Measurements from ENCODE around the gene TBXA2R.

Gene TBXA2R

DNA sequence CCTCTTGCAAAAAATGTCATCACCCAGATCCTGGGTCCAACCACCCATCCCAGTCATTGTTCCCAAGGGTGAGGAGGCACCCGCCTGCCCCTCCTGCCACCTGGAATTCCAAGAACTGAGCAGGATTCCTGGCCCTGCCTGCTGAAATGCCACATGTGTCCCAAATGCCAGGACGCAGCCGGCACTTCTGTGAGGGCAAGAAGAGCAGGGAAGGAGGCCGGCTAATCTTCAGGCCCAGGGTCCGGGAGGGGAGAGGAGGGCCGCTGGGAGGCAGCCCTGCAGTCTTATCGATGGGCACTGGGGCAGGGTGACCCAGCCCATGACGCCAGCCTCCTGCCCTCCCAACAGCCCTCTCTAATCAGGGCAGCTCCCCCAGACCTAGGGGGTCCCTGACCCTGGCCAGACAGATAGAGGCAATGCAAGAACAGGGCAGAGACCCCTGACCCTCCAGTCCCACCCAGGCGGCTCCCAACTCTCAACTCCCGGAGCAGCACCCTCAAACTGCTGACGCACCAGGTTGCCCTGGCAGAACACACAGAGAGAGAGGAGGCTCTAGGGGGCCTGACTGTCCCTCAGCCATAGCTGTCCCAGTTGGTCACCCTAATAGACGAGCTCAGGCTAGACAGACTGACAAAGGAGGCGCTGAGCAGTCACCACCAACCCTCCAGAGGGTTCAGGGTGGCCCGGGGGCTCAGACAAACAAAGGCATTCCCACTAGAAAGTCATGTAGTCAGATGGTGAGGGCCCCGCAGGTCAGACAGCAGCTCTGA is 50.8 kb downstream of the TBXA2R start:
- no peaks in the 10 kb centered on the region for H3K79me2 ChIP-seq (ENCODE audit: insufficient read depth, low read length)
- peak overlapping the region; percentile 96 for H3K4me2 ChIP-seq (ENCODE audit: low read length)
- H3F3A ChIP-seq (ENCODE audit: insufficient read depth, low read length) = no peaks in the 10 kb centered on the region
- peaks cover 43% of the 10 kb centered on the region for H3K4me1 ChIP-seq (ENCODE audit: insufficient read depth, low read length, severe bottlenecking)
- H3K4me3 ChIP-seq (ENCODE audit: low read depth, low read length, poor library complexity, severe bottlenecking) = peak overlapping the region; percentile 76
- TF ChIP-seq EZH2 (IDR thresholded peaks at IDR 0.05; ENCODE audit: borderline replicate concordance, low read length) = no peak
- no peak for TF ChIP-seq CTCF (IDR thresholded peaks at IDR 0.05; ENCODE audit: low read length)
- H4K20me1 ChIP-seq (ENCODE audit: insufficient read depth, low read length) = no peaks in the 10 kb centered on the region
- no peaks in the 10 kb centered on the region for H3K27me3 ChIP-seq (ENCODE audit: insufficient read depth, low read length)
- peaks cover 6% of the 10 kb centered on the region; the same call in 1 of the 2 replicates for H3K36me3 ChIP-seq (ENCODE audit: insufficient read depth, low read length)
- no peak overlapping the region for H2AFZ ChIP-seq (ENCODE audit: low read length)
- no peaks in the 10 kb centered on the region for H3K9me3 ChIP-seq (ENCODE audit: low read length)
- H3K9me2 ChIP-seq (ENCODE audit: low read depth, low read length) = no peaks in the 10 kb centered on the region
- H3K27ac ChIP-seq (ENCODE audit: low read depth, low read length, poor library complexity, severe bottlenecking) = no peak overlapping the region
- no peak overlapping the region; the same call in 1 of the 2 replicates for H3K9ac ChIP-seq (ENCODE audit: low read length)

- Histone ChIP-seq H3K4me3 (ENCODE audit: low read depth, low read length, poor library complexity, severe bottlenecking) (peak overlapping the region; percentile 23), H3F3A (ENCODE audit: insufficient read depth, low read length) (no peaks in the 10 kb centered on the region), H4K20me1 (ENCODE audit: insufficient read depth, low read length) (no peaks in the 10 kb centered on the region), H3K4me2 (ENCODE audit: low read length) (peak overlapping the region; percentile 52), H3K4me1 (ENCODE audit: insufficient read depth, low read length, severe bottlenecking) (peaks cover 43% of the 10 kb centered on the region), H3K9me3 (ENCODE audit: low read length) (no peaks in the 10 kb centered on the region), H3K79me2 (ENCODE audit: insufficient read depth, low read length) (no peaks in the 10 kb centered on the region), H3K9ac (ENCODE audit: low read length) (peak overlapping the region; percentile 16; the same call in 1 of the 2 replicates), H3K27ac (ENCODE audit: low read depth, low read length, poor library complexity, severe bottlenecking) (peak overlapping the region; percentile 66), H2AFZ (ENCODE audit: low read length) (no peak overlapping the region), H3K27me3 (ENCODE audit: insufficient read depth, low read length) (no peaks in the 10 kb centered on the region), H3K9me2 (ENCODE audit: low read depth, low read length) (no peaks in the 10 kb centered on the region), H3K36me3 (ENCODE audit: insufficient read depth, low read length) (peaks cover 9% of the 10 kb centered on the region; the same call in 1 of the 2 replicates)
- TF ChIP-seq EZH2 (IDR thresholded peaks at IDR 0.05; ENCODE audit: borderline replicate concordance, low read length) (no peak), CTCF (IDR thresholded peaks at IDR 0.05; ENCODE audit: low read length) (no peak)
Measured at GRCh38 chr19:3554254-3555083, 52.2 kb downstream of the TBXA2R start.

- Histone ChIP-seq H3F3A (ENCODE audit: insufficient read depth, low read length) (no peaks in the 10 kb centered on the region), H3K9me2 (ENCODE audit: low read depth, low read length) (no peaks in the 10 kb centered on the region), H3K9me3 (ENCODE audit: low read length) (no peaks in the 10 kb centered on the region), H3K4me1 (ENCODE audit: insufficient read depth, low read length, severe bottlenecking) (peaks cover 35% of the 10 kb centered on the region), H3K36me3 (ENCODE audit: insufficient read depth, low read length) (peaks cover 28% of the 10 kb centered on the region), H4K20me1 (ENCODE audit: insufficient read depth, low read length) (no peaks in the 10 kb centered on the region), H3K79me2 (ENCODE audit: insufficient read depth, low read length) (no peaks in the 10 kb centered on the region), H3K9ac (ENCODE audit: low read length) (no peak overlapping the region), H3K27me3 (ENCODE audit: insufficient read depth, low read length) (no peaks in the 10 kb centered on the region), H3K4me2 (ENCODE audit: low read length) (no peak overlapping the region), H2AFZ (ENCODE audit: low read length) (no peak overlapping the region), H3K27ac (ENCODE audit: low read depth, low read length, poor library complexity, severe bottlenecking) (no peak overlapping the region), H3K4me3 (ENCODE audit: low read depth, low read length, poor library complexity, severe bottlenecking) (no peak overlapping the region)
- no peak for TF ChIP-seq EZH2 (IDR thresholded peaks at IDR 0.05; ENCODE audit: borderline replicate concordance, low read length)
Measured at GRCh38 chr19:3551792-3552095, 54.9 kb downstream of the TBXA2R start.

Data from OCI-LY1 (cell line).